Fibroblast of skin of abdomen (primary cell): ENCODE data around the gene PLSCR5.

ENCODE experiments used
- DNase-seq: peaks from one replicate; pipeline ENCODE4 v3.0.0-alpha.2; 2013

Gene PLSCR5

GRCh38 chr3:146544002-146544928, 60.9 kb downstream of the PLSCR5 start, which contains the start of gene PLSCR1:
PLSCR1 (minus strand) TSS chr3:146544607; CDS start chr3:146536552, 8,055 bp downstream.
- DNase-seq: peak; percentile 94

GRCh38 chr3:146543461-146544001, 61.6 kb downstream of the PLSCR5 start:
- peak; percentile 26 for DNase-seq

- DNase-seq: no peak
Measured at GRCh38 chr3:146542978-146543377, 62.2 kb downstream of the PLSCR5 start.

- peak; percentile 55 for DNase-seq
Measured at GRCh38 chr3:146542179-146542578, 63.0 kb downstream of the PLSCR5 start.

- DNase-seq: no peak
Measured at GRCh38 chr3:146540978-146541377, 64.2 kb downstream of the PLSCR5 start.

GRCh38 chr3:146540236-146540635, 64.9 kb downstream of the PLSCR5 start:
- DNase-seq: no peak

- DNase-seq: no peak
Measured at GRCh38 chr3:146539315-146539714, 65.8 kb downstream of the PLSCR5 start.

GRCh38 chr3:146537603-146538002, 67.5 kb downstream of the PLSCR5 start:
- no peak for DNase-seq

- DNase-seq: no peak
Measured at GRCh38 chr3:146536681-146537080, 68.5 kb downstream of the PLSCR5 start.
